HL-60/S4 treated with retinoic acid at 250 ng/mL for 4 days and 3 days (cell line): Measurements from ENCODE around the gene MACROH2A2.
"Not testable (repeated sequence)": the region's sequence is repeated elsewhere in the genome, so short reads cannot be mapped to it uniquely, and the experiment has no call there.

ENCODE experiments used
- in situ Hi-C: fragments of 300-500 bp; cut with MboI; formaldehyde crosslinking; loops from 2 replicates; pipeline ENCODE4 v1.7.0; 2022; ENCODE audit warnings: low sequenced_read_pairs

The MACROH2A2 gene

GRCh38 chr10:70052462-70053217 is at the start of gene MACROH2A2:
MACROH2A2 (plus strand) TSS chr10:70052846; CDS start chr10:70075659, 22,813 bp downstream.
- in situ Hi-C loops: no loop called here

- in situ Hi-C loops: no loop called here
Observed at GRCh38 chr10:70007116-70007820, 45.4 kb upstream of the MACROH2A2 start.

GRCh38 chr10:70031215-70031614 is 21.4 kb upstream of the MACROH2A2 start:
- in situ Hi-C loops: no loop called here

- in situ Hi-C loops: no loop called here
Observed at GRCh38 chr10:70032667-70033289, 19.9 kb upstream of the MACROH2A2 start.

- in situ Hi-C loops: no loop called here
Observed at GRCh38 chr10:70034232-70034631, 18.4 kb upstream of the MACROH2A2 start.

- in situ Hi-C loops: no loop called here
Observed at GRCh38 chr10:70035531-70035930, 17.1 kb upstream of the MACROH2A2 start.

- in situ Hi-C loops: no loop called here
Observed at GRCh38 chr10:70038923-70039322, 13.7 kb upstream of the MACROH2A2 start.

- in situ Hi-C loops: no loop called here
Observed at GRCh38 chr10:70041016-70041415, 11.6 kb upstream of the MACROH2A2 start.

GRCh38 chr10:70041739-70042138 is 10.9 kb upstream of the MACROH2A2 start:
- in situ Hi-C loops: not testable (repeated sequence)

- in situ Hi-C loops: not testable (repeated sequence)
Observed at GRCh38 chr10:70047066-70047465, 5.6 kb upstream of the MACROH2A2 start.

- in situ Hi-C loops: no loop called here
Observed at GRCh38 chr10:70048030-70048723, 4.5 kb upstream of the MACROH2A2 start.

- in situ Hi-C loops: no loop called here
Observed at GRCh38 chr10:70051848-70052247, 798 bp upstream of the MACROH2A2 start.

GRCh38 chr10:70053218-70053840 is 683 bp downstream of the MACROH2A2 start:
- in situ Hi-C loops: no loop called here

GRCh38 chr10:70053841-70054288 is 1.2 kb downstream of the MACROH2A2 start:
- in situ Hi-C loops: no loop called here

GRCh38 chr10:70054902-70055301 is 2.3 kb downstream of the MACROH2A2 start:
- in situ Hi-C loops: no loop called here

GRCh38 chr10:70055550-70055949 is 2.9 kb downstream of the MACROH2A2 start:
- in situ Hi-C loops: no loop called here

- in situ Hi-C loops: no loop called here
Observed at GRCh38 chr10:70057306-70057705, 4.7 kb downstream of the MACROH2A2 start.

GRCh38 chr10:70060389-70060788 is 7.7 kb downstream of the MACROH2A2 start:
- in situ Hi-C loops: no loop called here

GRCh38 chr10:70063418-70064098 is 10.9 kb downstream of the MACROH2A2 start:
- in situ Hi-C loops: no loop called here

- in situ Hi-C loops: no loop called here
Observed at GRCh38 chr10:70064486-70064885, 11.8 kb downstream of the MACROH2A2 start.
